Esophagus (tissue), 2 donors: ENCODE data around the gene NUP153. TPM values are rescaled to one million over a fixed set of nuclear protein-coding genes. Genes with fewer than 3 reads are reported as not detected.

ENCODE experiments used
- H3K27ac ChIP-seq, 2 donors: one replicate each; pipeline ENCODE4 v1.5.1; 2013; ENCODE audit warnings: low read depth in 2 of 2, mild to moderate bottlenecking in 2 of 2, inconsistent platforms in 1 of 2, low read length in 1 of 2, moderate library complexity in 1 of 2
- H3K27me3 ChIP-seq, 2 donors: one replicate each; pipeline ENCODE4 v1.6.1; 2013; ENCODE audit warnings: low read length in 2 of 2, control low read depth in 1 of 2, mild to moderate bottlenecking in 1 of 2; ENCODE audit not compliant: insufficient read depth in 2 of 2, control insufficient read depth in 1 of 2
- H3K36me3 ChIP-seq, 2 donors: one replicate each; pipeline ENCODE4 v1.6.1; 2013; ENCODE audit warnings: low read length in 1 of 2; ENCODE audit not compliant: control insufficient read depth in 2 of 2, insufficient read depth in 2 of 2
- H3K4me1 ChIP-seq, 2 donors: one replicate each; pipeline ENCODE4 v1.6.1; 2013; ENCODE audit warnings: low read length in 1 of 2; ENCODE audit not compliant: control insufficient read depth in 2 of 2, insufficient read depth in 2 of 2
- H3K4me3 ChIP-seq, 2 donors: one replicate each; pipeline ENCODE4 v1.5.1; 2013; ENCODE audit warnings: low read length in 2 of 2, mild to moderate bottlenecking in 2 of 2, low read depth in 1 of 2, moderate library complexity in 1 of 2
- H3K9me3 ChIP-seq, 2 donors: one replicate each; pipeline ENCODE4 v1.6.1; 2013; ENCODE audit warnings: mild to moderate bottlenecking in 2 of 2, low read depth in 1 of 2, low read length in 1 of 2, moderate library complexity in 1 of 2; ENCODE audit not compliant: control insufficient read depth in 2 of 2, insufficient read depth in 1 of 2
- WGBS, 2 donors: extraction: QIAGEN DNeasy Blood & Tissue Kit; methylation state at CpG; one replicate each; pipeline ENCODE4 v1.1.7; 2013; 5-methylcytosine and 5-hydroxymethylcytosine counted together
- polyA plus RNA-seq, 2 donors: library from polyadenylated mRNA; stranded (reverse); fragments of 200-250 nt; gene quantifications; one replicate each; pipeline ENCODE4 v1.2.3, GENCODE V29; 2013
- donor health status: healthy with polysubstance abuse.
- donor health status: Bipolar disorder and iron deficiency.

NUP153 gene
- polyA plus RNA-seq, 2 donors = 5.0 to 12.7 TPM

DNA sequence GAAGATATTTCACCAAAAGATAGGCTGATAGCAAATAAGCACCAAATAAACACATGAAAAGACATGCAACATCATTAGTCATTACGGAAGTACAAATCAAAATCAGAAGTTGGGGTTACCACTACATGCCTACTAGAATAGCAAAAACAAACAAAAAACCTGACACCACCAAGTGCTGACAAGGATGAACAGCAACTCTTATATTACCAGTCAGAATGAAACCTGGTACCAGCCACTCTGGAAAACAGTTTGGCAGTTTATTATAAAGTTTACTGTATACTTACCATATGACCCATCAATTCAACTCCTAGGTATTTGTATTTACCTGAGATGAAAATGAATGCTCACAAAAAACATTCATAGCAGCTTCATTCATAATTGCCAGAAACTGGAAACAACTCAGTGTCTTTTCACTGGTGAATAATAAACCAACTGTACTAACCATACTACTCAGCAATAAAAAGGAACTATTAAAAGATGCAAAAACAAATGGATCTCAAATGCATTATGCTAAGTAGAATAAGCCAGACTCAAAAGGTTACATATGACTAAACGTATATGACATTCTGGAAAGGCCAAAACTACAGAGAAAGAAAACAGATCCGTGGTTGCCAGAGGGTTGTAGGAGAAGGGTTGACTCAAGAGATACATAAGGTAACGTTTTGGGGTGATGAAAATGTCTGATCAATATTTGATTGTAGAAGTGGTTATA, 33.0 kb downstream of the NUP153 start:
- Histone ChIP-seq H3K4me3 (no peak overlapping the region), H3K4me1 (no peaks in the 10 kb centered on the region), H3K36me3 (peaks cover 0 to 6% of the 10 kb centered on the region in 2 donors), H3K9me3 (no peaks in the 10 kb centered on the region), H3K27me3 (no peaks in the 10 kb centered on the region), H3K27ac (no peak overlapping the region)
- 88% methylated on average over 4 of the region's 4 CpGs for WGBS, 2 donors

DNA sequence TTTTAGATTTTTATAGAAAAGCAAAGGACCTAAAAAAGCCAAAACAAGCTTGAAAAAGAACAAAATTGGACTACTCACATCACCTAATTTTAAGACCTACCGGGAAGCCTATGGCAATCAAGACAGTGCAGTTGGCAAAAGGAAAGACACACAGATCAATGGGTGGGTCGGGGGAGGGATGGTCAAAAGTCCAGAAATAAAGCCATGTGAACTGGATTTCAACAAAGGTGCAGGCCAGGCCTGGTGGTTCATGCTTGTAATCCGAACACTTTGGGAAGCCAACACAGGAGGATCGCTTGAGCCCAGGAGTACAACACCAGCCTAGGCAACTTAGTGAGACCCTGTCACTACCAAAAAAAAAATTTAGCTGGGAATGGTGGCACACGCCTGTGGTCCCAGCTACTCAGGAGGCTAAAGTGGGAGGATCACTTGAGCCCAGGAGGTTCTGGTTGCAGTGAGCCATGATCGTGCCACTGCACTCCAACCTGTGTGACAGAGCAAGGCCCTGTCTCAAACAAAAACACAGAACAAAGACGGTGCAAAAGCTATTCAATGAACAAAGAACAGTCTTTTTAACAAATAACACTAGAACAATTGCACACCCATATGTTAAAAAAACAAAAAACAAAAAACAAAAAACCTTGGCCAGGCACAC, 34.5 kb downstream of the NUP153 start:
- H3K4me1 ChIP-seq = no peaks in the 10 kb centered on the region
- no peaks in the 10 kb centered on the region for H3K27me3 ChIP-seq
- H3K27ac ChIP-seq = no peak overlapping the region
- peaks cover 2 to 12% of the 10 kb centered on the region in 2 donors for H3K36me3 ChIP-seq
- no peak overlapping the region for H3K4me3 ChIP-seq
- 95 to 97% methylated on average over 7 of the region's 7 CpGs for WGBS, 2 donors
- no peaks in the 10 kb centered on the region for H3K9me3 ChIP-seq

DNA sequence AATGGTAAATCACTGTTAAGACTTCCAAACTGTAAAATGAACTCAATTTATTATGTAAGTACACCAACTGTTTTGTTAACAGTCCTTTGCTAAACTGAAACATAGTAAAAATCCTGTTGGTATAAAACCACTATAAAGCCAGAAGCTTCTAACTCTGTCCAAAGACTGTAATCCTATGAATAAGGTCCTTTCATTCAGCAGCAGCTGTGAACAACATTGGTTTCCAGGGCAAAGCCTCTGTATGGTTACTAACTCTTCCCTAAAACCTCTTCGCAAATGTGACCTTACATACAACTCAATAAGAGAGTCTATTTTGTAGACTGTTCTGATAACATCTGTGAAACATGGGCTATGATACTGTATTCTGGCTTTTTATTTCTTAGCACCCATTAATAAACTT, 40.1 kb downstream of the NUP153 start:
- H3K4me1 ChIP-seq = no peaks in the 10 kb centered on the region
- no peaks in the 10 kb centered on the region for H3K27me3 ChIP-seq
- no peak overlapping the region for H3K4me3 ChIP-seq
- 89 to 97% methylated on average over 1 of the region's 1 CpG for WGBS, 2 donors
- no peaks in the 10 kb centered on the region for H3K9me3 ChIP-seq
- H3K36me3 ChIP-seq = peaks cover 2 to 8% of the 10 kb centered on the region in 2 donors
- no peak overlapping the region for H3K27ac ChIP-seq

DNA sequence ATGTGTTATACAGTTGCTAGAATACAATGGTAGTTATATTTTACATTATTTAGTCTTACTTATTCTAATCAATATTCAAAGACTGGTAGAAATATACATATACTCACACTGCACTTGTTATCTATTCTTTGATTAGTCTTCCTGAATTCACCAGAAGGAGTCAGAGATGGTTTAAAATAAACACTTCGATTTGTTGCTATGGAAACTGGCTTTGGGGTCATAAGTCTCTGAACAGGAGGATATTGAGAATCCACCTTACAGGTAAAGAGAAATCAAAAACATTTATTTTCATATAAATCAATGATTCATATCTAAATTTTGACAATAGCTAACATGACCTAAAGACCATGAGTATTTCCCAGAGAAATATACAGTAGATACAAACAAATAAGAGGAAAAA, 41.6 kb downstream of the NUP153 start:
- Histone ChIP-seq H3K9me3 (no peaks in the 10 kb centered on the region), H3K36me3 (peaks cover 2 to 11% of the 10 kb centered on the region in 2 donors), H3K4me3 (no peak overlapping the region), H3K27me3 (no peaks in the 10 kb centered on the region), H3K27ac (no peak overlapping the region), H3K4me1 (no peaks in the 10 kb centered on the region)
- WGBS, 2 donors = 51 to 53% methylated on average over 1 of the region's 1 CpG

DNA sequence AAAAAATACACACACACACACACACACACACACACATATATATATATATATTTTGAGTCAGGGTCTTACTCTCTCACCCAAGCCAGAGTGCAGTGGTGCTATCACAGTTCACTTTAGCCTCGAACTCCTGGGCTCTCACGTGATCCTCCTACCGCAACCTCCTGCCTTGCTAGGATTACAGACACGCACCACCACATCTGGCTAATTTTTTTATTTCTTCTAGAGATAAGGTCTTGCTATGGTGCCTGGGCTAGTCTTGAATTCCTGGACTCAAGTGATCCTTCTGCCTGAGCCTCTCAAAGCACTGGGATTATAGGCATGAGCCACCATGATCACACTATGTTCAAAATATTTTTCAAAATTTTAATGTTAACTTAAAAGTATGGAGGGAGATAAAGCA, 43.5 kb downstream of the NUP153 start:
- Histone ChIP-seq H3K36me3 (peaks cover 2 to 7% of the 10 kb centered on the region in 2 donors), H3K4me3 (no peak overlapping the region)
- 94 to 97% methylated on average over 4 of the region's 4 CpGs for WGBS, 2 donors

DNA sequence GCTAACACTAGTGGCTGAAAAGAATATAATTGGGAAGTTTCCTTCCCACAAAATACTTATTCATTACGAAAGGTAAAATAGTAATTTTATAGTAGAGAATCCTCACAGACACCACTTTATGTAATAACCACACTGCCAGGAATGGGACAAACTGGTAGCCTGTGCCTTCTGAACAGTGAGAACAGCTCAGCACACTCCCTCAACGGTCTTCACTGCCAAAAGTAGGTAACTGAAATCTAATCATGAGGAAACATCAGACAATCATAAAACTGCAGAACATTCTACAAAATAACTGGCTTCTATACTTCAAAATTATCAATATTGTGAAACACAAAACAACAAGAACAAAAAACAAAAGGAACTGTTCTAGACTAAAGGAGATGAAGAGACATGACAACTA, 44.1 kb downstream of the NUP153 start:
- Histone ChIP-seq H3K27ac (no peak overlapping the region), H3K27me3 (no peaks in the 10 kb centered on the region), H3K9me3 (no peaks in the 10 kb centered on the region), H3K36me3 (peaks cover 2 to 10% of the 10 kb centered on the region in 2 donors), H3K4me3 (no peak overlapping the region), H3K4me1 (no peaks in the 10 kb centered on the region)
- 80 to 89% methylated on average over 2 of the region's 2 CpGs for WGBS, 2 donors

More for the DNA sequence above, 43.5 kb downstream of the NUP153 start:
- Histone ChIP-seq H3K27me3 (no peaks in the 10 kb centered on the region), H3K27ac (no peak overlapping the region), H3K4me1 (no peaks in the 10 kb centered on the region), H3K9me3 (no peaks in the 10 kb centered on the region)

DNA sequence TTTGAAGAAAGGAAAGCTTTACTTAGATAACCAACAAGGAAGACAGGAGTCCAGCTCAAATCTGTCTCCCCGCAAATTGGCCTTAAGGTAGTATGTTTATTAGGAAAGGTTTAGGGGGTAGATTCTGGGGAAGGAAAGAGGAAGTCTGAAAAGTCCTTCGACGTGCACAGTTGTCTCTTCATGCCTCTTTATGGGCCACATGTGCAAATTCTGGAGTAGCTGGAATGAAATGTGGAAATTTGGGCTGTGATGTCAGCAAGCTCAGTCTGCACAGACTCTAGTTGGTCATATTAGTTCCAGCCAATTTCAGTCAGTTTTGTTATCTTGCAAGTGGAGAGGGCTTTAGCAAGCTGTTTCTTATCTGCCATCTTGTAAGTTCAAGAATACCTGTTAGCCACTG, 50.1 kb downstream of the NUP153 start:
- no peaks in the 10 kb centered on the region for H3K9me3 ChIP-seq
- H3K27ac ChIP-seq = no peak overlapping the region
- H3K36me3 ChIP-seq = peaks cover 7% of the 10 kb centered on the region in 2 donors
- H3K27me3 ChIP-seq = no peaks in the 10 kb centered on the region
- no peak overlapping the region for H3K4me3 ChIP-seq
- WGBS, 2 donors = 60% methylated on average over 3 of the region's 3 CpGs
- H3K4me1 ChIP-seq = no peaks in the 10 kb centered on the region

DNA sequence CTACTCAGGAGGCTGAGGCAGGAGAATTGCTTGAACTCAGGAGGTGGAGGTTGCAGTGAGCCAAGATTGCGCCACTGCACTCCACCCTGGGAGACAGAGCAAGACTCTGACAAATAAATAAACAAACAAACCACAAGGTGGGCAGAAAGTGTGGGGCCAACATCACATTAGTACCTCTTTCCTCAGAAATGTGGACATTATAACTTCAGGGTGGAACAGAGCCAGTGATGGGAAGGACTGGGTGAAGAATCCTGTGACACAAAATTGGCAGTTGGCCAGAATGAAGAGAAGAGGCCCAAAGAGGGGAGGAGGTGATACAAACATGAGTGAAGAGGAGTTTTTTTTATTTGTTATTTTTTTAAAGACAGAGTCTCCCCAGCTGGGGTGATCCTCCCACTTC, 50.6 kb downstream of the NUP153 start:
- WGBS, 2 donors = 95 to 100% methylated on average over 1 of the region's 1 CpG
- H3K9me3 ChIP-seq = no peaks in the 10 kb centered on the region
- H3K4me1 ChIP-seq = no peaks in the 10 kb centered on the region
- no peaks in the 10 kb centered on the region for H3K27me3 ChIP-seq
- no peak overlapping the region for H3K27ac ChIP-seq
- peaks cover 7% of the 10 kb centered on the region in 2 donors for H3K36me3 ChIP-seq
- no peak overlapping the region for H3K4me3 ChIP-seq

DNA sequence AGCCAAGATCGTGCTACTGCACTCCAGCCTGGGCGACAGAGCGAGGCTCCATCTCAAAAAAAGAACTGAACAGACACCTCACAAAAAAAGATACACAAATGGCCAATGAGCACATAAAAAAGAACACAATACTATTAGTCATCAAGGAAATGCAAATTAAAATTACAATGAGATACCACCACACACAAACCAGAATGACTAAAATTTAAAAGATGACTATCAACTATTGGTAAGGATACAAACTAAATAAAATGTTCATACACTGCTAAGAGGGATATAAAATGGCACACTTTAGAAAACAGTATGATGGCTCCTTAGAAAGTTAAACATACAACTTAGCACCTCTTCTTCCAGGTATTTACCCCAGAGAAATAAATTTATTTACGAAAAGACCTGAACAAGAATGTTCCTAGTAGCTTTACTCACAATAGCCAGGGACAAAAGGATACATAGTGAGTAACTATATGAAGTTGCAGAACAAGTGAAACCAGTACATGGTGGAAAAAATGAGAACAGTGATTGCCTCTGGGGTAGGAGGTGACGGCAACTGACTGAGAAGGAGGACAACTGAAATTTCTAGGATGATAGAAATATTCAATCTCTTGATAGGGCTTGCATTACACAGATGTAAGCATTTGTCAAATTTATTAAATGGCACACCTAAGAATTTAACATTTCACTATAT, 53.4 kb downstream of the NUP153 start:
- Histone ChIP-seq H3K27me3 (no peaks in the 10 kb centered on the region), H3K4me1 (no peaks in the 10 kb centered on the region), H3K9me3 (no peaks in the 10 kb centered on the region), H3K4me3 (no peak overlapping the region), H3K36me3 (peaks cover 8 to 9% of the 10 kb centered on the region in 2 donors), H3K27ac (peak overlapping the region in 1 of 2 donors; percentile 55)
- 66 to 68% methylated on average over 5 of the region's 5 CpGs for WGBS, 2 donors
